K562 (cell line): Measurements from ENCODE around the gene GASK1B. TPM values are rescaled to one million over a fixed set of nuclear protein-coding genes. Genes with fewer than 3 reads are reported as not detected.

Experiments
- ATAC-seq: fragments of 200-7000 bp; cut with Tn5 transposase; 3 replicates; pipeline ENCODE4 v1.9.1; 2020; ENCODE audit warnings: moderate library complexity
- BruUV-seq: library from RNA; stranded (reverse); fragments of 400-500 nt; replicated peaks from 2 replicates; lab custom pipeline; 2021; lab: Mats Ljungman, UMichigan
- CTCF ChIA-PET: fragments of 300-600 bp; formaldehyde crosslinking; extraction: SDS; loops from one replicate; lab custom pipeline; 2021; ENCODE audit warnings: low intra/inter-chr PET ratio; lab: Yijun Ruan, JAX
- POLR2A ChIA-PET: fragments of 300-600, 350-650 bp; sonication (Branson Sonifier 250); formaldehyde crosslinking; extraction: SDS; loops from one replicate; lab custom pipeline; 2021; ENCODE audit warnings: antibody characterized with exemption, inconsistent platforms; lab: Yijun Ruan, JAX
- DNase-seq, 4 experiments: peaks; one replicate each; pipeline versions ENCODE4 v3.0.0 to v3.0.0-alpha.2; 2011 to 2018; ENCODE audit warnings: low spot score in 3 of 4, mixed read lengths in 3 of 4; ENCODE audit errors: extremely low read depth in 1 of 4
- FAIRE-seq: peaks from 2 replicates; lab custom pipeline; 2011; peaks lifted over from hg19 to GRCh38; lab: Jason Lieb, UNC
- H2AFZ ChIP-seq: 2 replicates; pipeline ENCODE4 v1.6.0; 2011; ENCODE audit warnings: low read depth, low read length, control low read depth, inconsistent platforms
- H3K27ac ChIP-seq: fragments of 200-600 bp; 3 replicates; pipeline ENCODE4 v1.8.0; 2011; ENCODE audit warnings: low read depth, mild to moderate bottlenecking, control low read depth, inconsistent platforms, low read length, moderate library complexity, mixed read lengths; ENCODE audit errors: extremely low read depth
- H3K27me3 ChIP-seq, 2 experiments: fragments of 300-600 bp in 1 of 2; 2 replicates in 1 of 2; 3 replicates in 1 of 2; pipeline versions ENCODE4 v1.6.0 to v1.8.0; 2011; ENCODE audit warnings: inconsistent platforms in 2 of 2, low read length in 2 of 2, mild to moderate bottlenecking in 1 of 2, mixed read lengths in 1 of 2, moderate library complexity in 1 of 2; ENCODE audit not compliant: control insufficient read depth in 2 of 2, insufficient read depth in 2 of 2
- H3K36me3 ChIP-seq: fragments of 300-600 bp; 3 replicates; pipeline ENCODE4 v1.8.0; 2011; ENCODE audit warnings: mild to moderate bottlenecking, low read length, inconsistent platforms; ENCODE audit not compliant: control insufficient read depth, insufficient read depth
- H3K4me1 ChIP-seq, 2 experiments: fragments of 200-600 bp in 1 of 2; replicated peaks in 1 of 2; 2 replicates in 1 of 2; 3 replicates in 1 of 2; pipeline versions ENCODE4 v1.5.1 to v1.8.0; 2011; ENCODE audit warnings: inconsistent platforms in 2 of 2, low read length in 2 of 2, mild to moderate bottlenecking in 1 of 2, mixed read lengths in 1 of 2, moderate library complexity in 1 of 2; ENCODE audit not compliant: control insufficient read depth in 2 of 2, insufficient read depth in 2 of 2
- H3K4me2 ChIP-seq: 2 replicates; pipeline ENCODE4 v1.6.1; 2011; ENCODE audit warnings: low read length, control low read depth, inconsistent platforms, mixed read lengths; ENCODE audit not compliant: insufficient read depth
- H3K4me3 ChIP-seq: fragments of 200-600 bp; sonication (generic), shearing (Covaris generic); 2 replicates; pipeline ENCODE4 v1.5.1; 2016; ENCODE audit warnings: control low read depth, inconsistent platforms
- H3K79me2 ChIP-seq: fragments of 200-600 bp; 3 replicates; pipeline ENCODE4 v1.8.0; 2011; ENCODE audit warnings: low read length, inconsistent platforms; ENCODE audit not compliant: control insufficient read depth, insufficient read depth
- H3K9ac ChIP-seq, 2 experiments: 2 replicates each; pipeline versions ENCODE4 v1.6.0 to v1.6.1; 2011; ENCODE audit warnings: low read depth in 2 of 2, low read length in 2 of 2, control low read depth in 1 of 2, inconsistent platforms in 1 of 2, mild to moderate bottlenecking in 1 of 2, mixed read lengths in 1 of 2; ENCODE audit not compliant: insufficient read depth in 1 of 2
- H3K9me1 ChIP-seq: one replicate; pipeline ENCODE4 v1.6.0; 2011; ENCODE audit warnings: inconsistent platforms, mild to moderate bottlenecking, low read length, moderate library complexity; ENCODE audit not compliant: control insufficient read depth, insufficient read depth
- H3K9me3 ChIP-seq: replicated peaks from 2 replicates; pipeline ENCODE4 v1.5.1; 2011; ENCODE audit warnings: low read depth, low read length, inconsistent platforms; ENCODE audit not compliant: control insufficient read depth, insufficient read depth
- H4K20me1 ChIP-seq: replicated peaks from 2 replicates; pipeline ENCODE4 v1.6.1; 2011; ENCODE audit warnings: low read length, inconsistent platforms, mixed read lengths; ENCODE audit not compliant: control insufficient read depth, insufficient read depth
- CHCHD3 ChIP-seq: fragments of 250-450 bp; sonication (Bioruptor Pico); IDR thresholded peaks from 2 replicates; pipeline ENCODE4 v2.1.2; 2022; ENCODE audit warnings: mild to moderate bottlenecking
- FOXP1 ChIP-seq: sonication (generic); formaldehyde crosslinking; IDR thresholded peaks from 2 replicates; pipeline ENCODE4 v1.8.0; 2022; ENCODE audit warnings: mild to moderate bottlenecking, missing genetic modification reagents
- PPARD ChIP-seq: fragments of 250-450 bp; sonication (Bioruptor Pico); IDR thresholded peaks from 2 replicates; pipeline ENCODE4 v1.8.0; 2022; ENCODE audit warnings: inconsistent platforms, mild to moderate bottlenecking, moderate library complexity
- RBM25 ChIP-seq: fragments of 200-400 bp; formaldehyde crosslinking; IDR thresholded peaks from 2 replicates; pipeline ENCODE4 v1.6.1; 2018; ENCODE audit warnings: low read length, low read depth, moderate library complexity; ENCODE audit not compliant: severe bottlenecking
- SIN3A ChIP-seq, 2 experiments: fragments of 150-350 bp in 1 of 2; IDR thresholded peaks; 2 replicates each; pipeline ENCODE4 v1.6.1; 2011 to 2016; ENCODE audit warnings: borderline replicate concordance in 2 of 2, low read depth in 2 of 2, low read length in 2 of 2, mild to moderate bottlenecking in 2 of 2, moderate library complexity in 2 of 2; ENCODE audit not compliant: control insufficient read depth in 1 of 2
- SMARCE1 ChIP-seq: fragments of 450-650 bp; IDR thresholded peaks from 2 replicates; pipeline ENCODE4 v1.7.1; 2016; ENCODE audit warnings: mild to moderate bottlenecking
- ZBTB1 ChIP-seq: sonication (generic); formaldehyde crosslinking; IDR thresholded peaks from 2 replicates; pipeline ENCODE4 v1.8.1; 2023; ENCODE audit warnings: missing genetic modification reagents, low read depth, mild to moderate bottlenecking, borderline replicate concordance
- ZNF217 ChIP-seq: sonication (generic); formaldehyde crosslinking; IDR thresholded peaks from 2 replicates; pipeline ENCODE4 v1.8.0; 2022; ENCODE audit warnings: mild to moderate bottlenecking, missing genetic modification reagents
- ZNF766 ChIP-seq: fragments of 200-800 bp; sonication (Bioruptor generic); conservative IDR thresholded peaks from 2 replicates; pipeline ENCODE4 v1.6.1; 2016; ENCODE audit warnings: missing genetic modification characterization, missing compliant biosample characterization
- WGBS: fragments of 100-300 bp; shearing (Covaris generic); methylation state at CpG from one replicate; pipeline ENCODE4 v1.1.6; 2016; ENCODE audit warnings: low coverage, mixed read lengths; ENCODE audit not compliant: insufficient coverage; ENCODE audit errors: missing lambda C conversion rate; 5-methylcytosine and 5-hydroxymethylcytosine counted together
- in situ Hi-C: fragments of 300-500 bp; cut with MboI; formaldehyde crosslinking; loops from 4 replicates; pipeline ENCODE4 v1.15.0; 2018; ENCODE audit warnings: inconsistent platforms, mixed read lengths
- intact Hi-C: fragments of 100-400 bp; cut with micrococcal nuclease; formaldehyde crosslinking; loops from 2 replicates; pipeline ENCODE4 v1.14.2; 2022
- polyA plus RNA-seq, 8 experiments: library from polyadenylated mRNA; depleted of rRNA in 4 of 8; stranded (reverse) in 5 of 8; unstranded in 3 of 8; fragments of >200 nt; fragmentation: Nextera tagmentation in 2 of 8; fragmentation: Illumina TruSeq in 1 of 8; extraction: Ambion mirVana in 2 of 8; extraction: Trizol in 1 of 8; gene quantifications; 2 replicates each; pipeline versions ENCODE4 v1.2.1 to v1.2.3, GENCODE V29; 2011 to 2014; ENCODE audit warnings: inconsistent platforms in 1 of 8, missing spikeins in 1 of 8
- total RNA-seq, 7 experiments: library from RNA; depleted of rRNA in 6 of 7; stranded (reverse); fragments of >200 nt in 6 of 7; fragmentation: Illumina TruSeq in 2 of 7; extraction: Trizol in 2 of 7; gene quantifications; 2 replicates each; pipeline versions ENCODE4 v1.2.1 to v1.2.3, GENCODE V29; 2011 to 2021; ENCODE audit warnings: low replicate concordance in 1 of 7
- TF ChIP-seq, protein P1 (sequence below): sonication (generic); formaldehyde crosslinking; IDR thresholded peaks from 2 replicates; pipeline ENCODE4 v1.8.1; 2023; ENCODE audit warnings: mild to moderate bottlenecking, missing genetic modification reagents
- TF ChIP-seq, protein P2 (sequence below): fragments of 150-350 bp; conservative IDR thresholded peaks from 2 replicates; pipeline ENCODE4 v1.6.1; 2014; ENCODE audit warnings: low read length

Gene GASK1B
- total and polyA plus RNA-seq, 9 of the 15 experiments (the other 6 are each of a cell fraction or from before 2014, with no cell fraction given) = 0.13 to 1.2 (median 0.61) TPM

DNA sequence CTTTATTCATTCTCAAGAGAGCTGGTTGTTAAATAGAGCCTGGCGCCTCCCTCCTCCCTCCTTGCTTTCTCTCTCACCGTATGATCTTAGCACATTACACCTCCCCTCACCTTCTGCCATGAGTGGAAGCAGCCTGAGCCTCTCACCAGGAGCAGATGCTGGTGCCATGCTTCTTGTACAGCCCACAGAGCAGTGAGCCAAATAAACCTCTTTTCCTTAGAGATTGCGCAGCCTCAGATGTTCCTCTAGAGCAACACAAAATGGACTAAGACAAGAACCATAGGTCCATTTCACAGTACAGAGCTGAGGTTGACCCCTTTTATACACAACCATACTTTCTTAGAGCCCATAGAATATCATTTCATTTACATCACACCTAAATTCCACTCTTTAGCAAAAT, 27.4 kb upstream of the GASK1B start:
- FAIRE-seq (no peak), ATAC-seq (no peak), DNase-seq (no peak)
- no peak overlapping the region for H3K9ac ChIP-seq
- H3K4me3 ChIP-seq = no peak overlapping the region
- H3K27me3 ChIP-seq = no peaks in the 10 kb centered on the region
- no peaks in the 10 kb centered on the region for H3K36me3 ChIP-seq
- H2AFZ ChIP-seq = no peak overlapping the region
- WGBS = 54% methylated on average over 3 of the region's 3 CpGs
- ChIA-PET POLR2A (interaction anchor here (0.7 kb wide), 1 partner anchor 13 kb away, joined by 3 read pairs; no protein-coding TSS in a partner anchor), CTCF (no interaction called here)
- no peaks in the 10 kb centered on the region for H3K9me3 ChIP-seq
- intact Hi-C loops = no loop called here
- BruUV-seq = no TSS peak
- TF ChIP-seq FOXP1 (CRISPR knock-in tag) (no peak), ZNF766 (peak; percentile 90), ZNF217 (CRISPR knock-in tag) (no peak)
- no peaks in the 10 kb centered on the region for H3K9me1 ChIP-seq
- no peak overlapping the region for H3K4me2 ChIP-seq
- H3K79me2 ChIP-seq = no peaks in the 10 kb centered on the region
- in situ Hi-C loops = no loop called here
- no peaks in the 10 kb centered on the region for H3K4me1 ChIP-seq
- no peak overlapping the region for H3K27ac ChIP-seq
- H4K20me1 ChIP-seq = no peaks in the 10 kb centered on the region

DNA sequence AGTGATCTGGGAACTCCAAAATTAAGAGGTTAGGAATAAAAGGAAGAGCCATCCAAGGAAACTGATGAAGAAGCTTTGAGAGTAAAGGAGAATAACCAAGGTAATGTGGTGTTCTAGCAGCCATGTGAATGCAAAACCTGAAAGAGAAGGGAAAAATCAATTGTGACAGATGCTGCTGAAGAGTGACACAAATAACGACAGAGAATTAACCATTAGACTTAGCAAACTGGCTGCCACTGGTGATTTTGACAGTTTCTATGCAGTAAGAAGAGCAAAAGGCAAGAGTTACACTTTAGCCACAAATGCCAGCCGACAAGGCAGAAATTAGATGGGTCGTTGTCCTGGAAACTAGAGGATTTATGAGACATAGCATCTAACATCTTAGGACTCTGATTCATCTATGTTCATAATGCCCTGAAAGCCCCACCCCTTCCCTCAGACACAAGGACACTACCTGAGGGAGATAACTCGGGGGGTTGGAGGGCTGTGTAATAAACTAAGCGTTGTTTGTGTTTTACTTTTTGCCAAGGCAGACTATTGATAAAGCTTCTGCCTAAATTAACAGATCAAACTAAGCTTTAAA, 24.5 kb upstream of the GASK1B start:
- FAIRE-seq (no peak), DNase-seq (no peak), ATAC-seq (no peak)
- no TSS peak for BruUV-seq
- Histone ChIP-seq H3K27me3 (no peaks in the 10 kb centered on the region), H4K20me1 (no peaks in the 10 kb centered on the region), H3K9me3 (no peaks in the 10 kb centered on the region), H3K27ac (no peak overlapping the region), H3K9me1 (no peaks in the 10 kb centered on the region), H3K4me2 (no peak overlapping the region), H3K36me3 (no peaks in the 10 kb centered on the region), H3K4me3 (no peak overlapping the region), H3K79me2 (no peaks in the 10 kb centered on the region), H2AFZ (no peak overlapping the region), H3K4me1 (no peaks in the 10 kb centered on the region), H3K9ac (no peak overlapping the region)
- ChIA-PET CTCF (no interaction called here), POLR2A (no interaction called here)
- 10% methylated on average over 5 of the region's 5 CpGs for WGBS
- in situ Hi-C loops = no loop called here
- intact Hi-C loops = loop anchor here (10.0 kb wide), 1 partner anchor 428 kb away; no protein-coding TSS in a partner anchor
- TF ChIP-seq, protein P1, sequence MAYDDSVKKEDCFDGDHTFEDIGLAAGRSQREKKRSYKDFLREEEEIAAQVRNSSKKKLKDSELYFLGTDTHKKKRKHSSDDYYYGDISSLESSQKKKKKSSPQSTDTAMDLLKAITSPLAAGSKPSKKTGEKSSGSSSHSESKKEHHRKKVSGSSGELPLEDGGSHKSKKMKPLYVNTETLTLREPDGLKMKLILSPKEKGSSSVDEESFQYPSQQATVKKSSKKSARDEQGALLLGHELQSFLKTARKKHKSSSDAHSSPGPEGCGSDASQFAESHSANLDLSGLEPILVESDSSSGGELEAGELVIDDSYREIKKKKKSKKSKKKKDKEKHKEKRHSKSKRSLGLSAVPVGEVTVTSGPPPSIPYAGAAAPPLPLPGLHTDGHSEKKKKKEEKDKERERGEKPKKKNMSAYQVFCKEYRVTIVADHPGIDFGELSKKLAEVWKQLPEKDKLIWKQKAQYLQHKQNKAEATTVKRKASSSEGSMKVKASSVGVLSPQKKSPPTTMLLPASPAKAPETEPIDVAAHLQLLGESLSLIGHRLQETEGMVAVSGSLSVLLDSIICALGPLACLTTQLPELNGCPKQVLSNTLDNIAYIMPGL (CRISPR knock-in tag) = no peak
- TF ChIP-seq PPARD (no peak), CHCHD3 (CRISPR knock-in tag) (no peak), SMARCE1 (no peak), ZBTB1 (no peak), RBM25 (no peak), SIN3A (IDR thresholded peaks at IDR 0.05; ENCODE audit: borderline replicate concordance in 2 of 2, control insufficient read depth in 1 of 2, low read depth in 2 of 2, low read length in 2 of 2) (no peak)
- TF ChIP-seq, protein P2, sequence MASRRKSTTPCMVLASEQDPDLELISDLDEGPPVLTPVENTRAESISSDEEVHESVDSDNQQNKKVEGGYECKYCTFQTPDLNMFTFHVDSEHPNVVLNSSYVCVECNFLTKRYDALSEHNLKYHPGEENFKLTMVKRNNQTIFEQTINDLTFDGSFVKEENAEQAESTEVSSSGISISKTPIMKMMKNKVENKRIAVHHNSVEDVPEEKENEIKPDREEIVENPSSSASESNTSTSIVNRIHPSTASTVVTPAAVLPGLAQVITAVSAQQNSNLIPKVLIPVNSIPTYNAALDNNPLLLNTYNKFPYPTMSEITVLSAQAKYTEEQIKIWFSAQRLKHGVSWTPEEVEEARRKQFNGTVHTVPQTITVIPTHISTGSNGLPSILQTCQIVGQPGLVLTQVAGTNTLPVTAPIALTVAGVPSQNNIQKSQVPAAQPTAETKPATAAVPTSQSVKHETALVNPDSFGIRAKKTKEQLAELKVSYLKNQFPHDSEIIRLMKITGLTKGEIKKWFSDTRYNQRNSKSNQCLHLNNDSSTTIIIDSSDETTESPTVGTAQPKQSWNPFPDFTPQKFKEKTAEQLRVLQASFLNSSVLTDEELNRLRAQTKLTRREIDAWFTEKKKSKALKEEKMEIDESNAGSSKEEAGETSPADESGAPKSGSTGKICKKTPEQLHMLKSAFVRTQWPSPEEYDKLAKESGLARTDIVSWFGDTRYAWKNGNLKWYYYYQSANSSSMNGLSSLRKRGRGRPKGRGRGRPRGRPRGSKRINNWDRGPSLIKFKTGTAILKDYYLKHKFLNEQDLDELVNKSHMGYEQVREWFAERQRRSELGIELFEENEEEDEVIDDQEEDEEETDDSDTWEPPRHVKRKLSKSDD = no peak
